Activated CD8-positive, alpha-beta memory T cell treated with anti-CD3 and anti-CD28 coated beads, Interleukin-2, amount 10 ng/mL, durations not matched to agents 7 days and 5 days (primary cell): ENCODE measurements around the gene SLC38A1. TPM values are rescaled to one million over a fixed set of nuclear protein-coding genes. Genes with fewer than 3 reads are reported as not detected.

Experiments
- ATAC-seq: fragments of 150-1000 bp; cut with Tn5 transposase; one replicate; pipeline ENCODE4 v1.10.0; 2021; ENCODE audit warnings: moderate library complexity
- CTCF ChIA-PET: fragments of 350-600 bp; sonication (Branson Sonifier 250); formaldehyde crosslinking; loops from one replicate; lab custom pipeline; 2021; ENCODE audit warnings: antibody characterized with exemption; lab: Charles Lee
- DNase-seq: peaks from one replicate; pipeline ENCODE4 v3.0.0-alpha.2; 2020
- H3K27ac Mint-ChIP-seq: one replicate; pipeline ENCODE4 v1.8.0; 2021; ENCODE audit warnings: mild to moderate bottlenecking, mixed read lengths
- H3K27me3 Mint-ChIP-seq: one replicate; pipeline ENCODE4 v1.8.0; 2021; ENCODE audit warnings: mixed read lengths
- H3K36me3 Mint-ChIP-seq: one replicate; pipeline ENCODE4 v1.8.0; 2021; ENCODE audit warnings: mild to moderate bottlenecking, mixed read lengths
- H3K4me1 Mint-ChIP-seq: one replicate; pipeline ENCODE4 v1.8.0; 2021; ENCODE audit warnings: mixed read lengths
- H3K4me3 Mint-ChIP-seq: one replicate; pipeline ENCODE4 v1.8.0; 2021; ENCODE audit warnings: mild to moderate bottlenecking, moderate library complexity, mixed read lengths
- H3K9me3 Mint-ChIP-seq: one replicate; pipeline ENCODE4 v1.8.0; 2022; ENCODE audit warnings: low read depth, mixed read lengths
- total RNA-seq, 2 experiments: library from RNA; stranded (reverse); gene quantifications; one replicate each; pipeline ENCODE4 v1.2.3, GENCODE V29; 2021

The SLC38A1 gene
- total RNA-seq, 2 experiments from 2014 or later, result 149 to 180 TPM

GRCh38 chr12:46160101-46160980, 108.5 kb downstream of the SLC38A1 start:
- Mint-ChIP-seq H3K36me3 (peaks cover 10% of the 10 kb centered on the region), H3K4me3 (no peak overlapping the region), H3K4me1 (peaks cover 4% of the 10 kb centered on the region), H3K27me3 (no peaks in the 10 kb centered on the region), H3K27ac (no peak overlapping the region), H3K9me3 (peaks cover 12% of the 10 kb centered on the region)
- ATAC-seq, result no peak
- CTCF ChIA-PET, result interaction anchor here (1.2 kb wide), 1 partner anchor 35 kb away, joined by 3 read pairs; no protein-coding TSS in a partner anchor
- DNase-seq, result no peak

GRCh38 chr12:46159309-46159901, 109.4 kb downstream of the SLC38A1 start:
- Mint-ChIP-seq H3K9me3 (peaks cover 12% of the 10 kb centered on the region), H3K4me1 (peaks cover 4% of the 10 kb centered on the region), H3K36me3 (peaks cover 10% of the 10 kb centered on the region), H3K27ac (no peak overlapping the region), H3K4me3 (no peak overlapping the region), H3K27me3 (no peaks in the 10 kb centered on the region)
- no peak for DNase-seq
- no peak for ATAC-seq
- CTCF ChIA-PET, result interaction anchor here (1.0 to 1.3 kb wide), 3 partner anchors 34 to 373 kb away, joined by 3 read pairs; no protein-coding TSS in a partner anchor

- peaks cover 6% of the 10 kb centered on the region for H3K4me1 Mint-ChIP-seq
These were observed 110.3 kb downstream of the SLC38A1 start for GRCh38 chr12:46158501-46158900.

GRCh38 chr12:46154221-46154985, 114.4 kb downstream of the SLC38A1 start:
- no peak overlapping the region for H3K27ac Mint-ChIP-seq
- peaks cover 10% of the 10 kb centered on the region for H3K36me3 Mint-ChIP-seq
- no peak overlapping the region for H3K4me3 Mint-ChIP-seq
- DNase-seq (no peak), ATAC-seq (no peak)
- peaks cover 6% of the 10 kb centered on the region for H3K4me1 Mint-ChIP-seq
- H3K9me3 Mint-ChIP-seq, result peaks cover 12% of the 10 kb centered on the region
- no peaks in the 10 kb centered on the region for H3K27me3 Mint-ChIP-seq
- CTCF ChIA-PET, result interaction anchor here (0.9 to 2.2 kb wide), 5 partner anchors 15 to 867 kb away, joined by 3 to 17 read pairs (median 4); partner anchors contain the start of gene SLC38A1

More at GRCh38 chr12:46158501-46158900, 110.3 kb downstream of the SLC38A1 start:
- Mint-ChIP-seq H3K27me3 (no peaks in the 10 kb centered on the region), H3K9me3 (peaks cover 12% of the 10 kb centered on the region), H3K27ac (no peak overlapping the region), H3K36me3 (peaks cover 10% of the 10 kb centered on the region), H3K4me3 (no peak overlapping the region)
- CTCF ChIA-PET, result interaction anchor here (1.3 kb wide), 1 partner anchor 144 kb away, joined by 3 read pairs; no protein-coding TSS in a partner anchor
- DNase-seq (no peak), ATAC-seq (no peak)

GRCh38 chr12:46153268-46153872, 115.5 kb downstream of the SLC38A1 start:
- DNase-seq (no peak), ATAC-seq (no peak)
- Mint-ChIP-seq H3K4me1 (peaks cover 11% of the 10 kb centered on the region), H3K4me3 (no peak overlapping the region), H3K27me3 (peaks cover 1% of the 10 kb centered on the region), H3K36me3 (peaks cover 10% of the 10 kb centered on the region), H3K27ac (no peak overlapping the region), H3K9me3 (peaks cover 12% of the 10 kb centered on the region)
- CTCF ChIA-PET, result interaction anchor here (1.5 to 2.2 kb wide), 2 partner anchors 16 to 149 kb away, joined by 4 to 17 read pairs; no protein-coding TSS in a partner anchor

- H3K4me1 Mint-ChIP-seq, result peaks cover 6% of the 10 kb centered on the region
- peaks cover 8% of the 10 kb centered on the region for H3K27me3 Mint-ChIP-seq
- no peak overlapping the region for H3K4me3 Mint-ChIP-seq
- ATAC-seq, result no peak
- H3K27ac Mint-ChIP-seq, result no peak overlapping the region
- no peak for DNase-seq
- H3K36me3 Mint-ChIP-seq, result peaks cover 10% of the 10 kb centered on the region
- CTCF ChIA-PET, result interaction anchor here (0.6 to 1.2 kb wide), 3 partner anchors 9 to 1088 kb away, joined by 3 read pairs; no protein-coding TSS in a partner anchor
- peaks cover 11% of the 10 kb centered on the region for H3K9me3 Mint-ChIP-seq
These were observed 116.4 kb downstream of the SLC38A1 start for GRCh38 chr12:46152456-46152855.

GRCh38 chr12:46150735-46151134, 118.1 kb downstream of the SLC38A1 start:
- Mint-ChIP-seq H3K27ac (no peak overlapping the region), H3K4me1 (peaks cover 6% of the 10 kb centered on the region), H3K9me3 (no peaks in the 10 kb centered on the region), H3K4me3 (no peak overlapping the region), H3K27me3 (peaks cover 10% of the 10 kb centered on the region), H3K36me3 (no peaks in the 10 kb centered on the region)
- ATAC-seq, result no peak
- DNase-seq, result no peak
- CTCF ChIA-PET, result interaction anchor here (1.4 kb wide), 1 partner anchor 26 kb away, joined by 5 read pairs; no protein-coding TSS in a partner anchor

GRCh38 chr12:46149905-46150304, 118.9 kb downstream of the SLC38A1 start:
- H3K9me3 Mint-ChIP-seq, result no peaks in the 10 kb centered on the region
- DNase-seq (no peak), ATAC-seq (no peak)
- no peak overlapping the region for H3K4me3 Mint-ChIP-seq
- CTCF ChIA-PET, result interaction anchor here (1.4 kb wide), 1 partner anchor 25 kb away, joined by 5 read pairs; no protein-coding TSS in a partner anchor
- no peaks in the 10 kb centered on the region for H3K36me3 Mint-ChIP-seq
- peaks cover 6% of the 10 kb centered on the region for H3K4me1 Mint-ChIP-seq
- no peak overlapping the region for H3K27ac Mint-ChIP-seq
- H3K27me3 Mint-ChIP-seq, result peaks cover 10% of the 10 kb centered on the region

- ATAC-seq (no peak), DNase-seq (no peak)
- CTCF ChIA-PET, result no interaction called here
- Mint-ChIP-seq H3K36me3 (no peaks in the 10 kb centered on the region), H3K27me3 (peaks cover 10% of the 10 kb centered on the region), H3K27ac (no peak overlapping the region), H3K4me1 (peaks cover 6% of the 10 kb centered on the region), H3K9me3 (no peaks in the 10 kb centered on the region), H3K4me3 (no peak overlapping the region)
These were observed 119.8 kb downstream of the SLC38A1 start for GRCh38 chr12:46149079-46149464.

- H3K4me1 Mint-ChIP-seq, result peaks cover 5% of the 10 kb centered on the region
- CTCF ChIA-PET, result no interaction called here
- ATAC-seq, result no peak
These were observed 120.3 kb downstream of the SLC38A1 start for GRCh38 chr12:46148327-46149078.

GRCh38 chr12:46147144-46147543, 121.7 kb downstream of the SLC38A1 start:
- no peak for DNase-seq
- H3K36me3 Mint-ChIP-seq, result no peaks in the 10 kb centered on the region
- ATAC-seq, result no peak
- H3K4me1 Mint-ChIP-seq, result peaks cover 5% of the 10 kb centered on the region
- no peaks in the 10 kb centered on the region for H3K9me3 Mint-ChIP-seq
- H3K27ac Mint-ChIP-seq, result no peak overlapping the region
- peaks cover 14% of the 10 kb centered on the region for H3K27me3 Mint-ChIP-seq
- CTCF ChIA-PET, result no interaction called here
- no peak overlapping the region for H3K4me3 Mint-ChIP-seq

More at GRCh38 chr12:46148327-46149078, 120.3 kb downstream of the SLC38A1 start:
- no peak overlapping the region for H3K27ac Mint-ChIP-seq
- DNase-seq, result no peak
- no peaks in the 10 kb centered on the region for H3K9me3 Mint-ChIP-seq
- peaks cover 10% of the 10 kb centered on the region for H3K27me3 Mint-ChIP-seq
- H3K4me3 Mint-ChIP-seq, result no peak overlapping the region
- no peaks in the 10 kb centered on the region for H3K36me3 Mint-ChIP-seq

GRCh38 chr12:46145881-46146280, 123.0 kb downstream of the SLC38A1 start:
- no peak overlapping the region for H3K27ac Mint-ChIP-seq
- peaks cover 18% of the 10 kb centered on the region for H3K27me3 Mint-ChIP-seq
- no peaks in the 10 kb centered on the region for H3K9me3 Mint-ChIP-seq
- CTCF ChIA-PET, result no interaction called here
- peaks cover 5% of the 10 kb centered on the region for H3K4me1 Mint-ChIP-seq
- no peaks in the 10 kb centered on the region for H3K36me3 Mint-ChIP-seq
- no peak for DNase-seq
- no peak for ATAC-seq
- H3K4me3 Mint-ChIP-seq, result no peak overlapping the region
